ENCODE data around the gene CCDC77. TPM values are rescaled to one million over a fixed set of nuclear protein-coding genes. Genes with fewer than 3 reads are reported as not detected.

CCDC77 gene
- total and polyA plus RNA-seq, 10 of the 15 experiments (the other 5 are each of a cell fraction or from before 2014, with no cell fraction given), result 8.8 to 22.5 (median 15.8) TPM

DNA sequence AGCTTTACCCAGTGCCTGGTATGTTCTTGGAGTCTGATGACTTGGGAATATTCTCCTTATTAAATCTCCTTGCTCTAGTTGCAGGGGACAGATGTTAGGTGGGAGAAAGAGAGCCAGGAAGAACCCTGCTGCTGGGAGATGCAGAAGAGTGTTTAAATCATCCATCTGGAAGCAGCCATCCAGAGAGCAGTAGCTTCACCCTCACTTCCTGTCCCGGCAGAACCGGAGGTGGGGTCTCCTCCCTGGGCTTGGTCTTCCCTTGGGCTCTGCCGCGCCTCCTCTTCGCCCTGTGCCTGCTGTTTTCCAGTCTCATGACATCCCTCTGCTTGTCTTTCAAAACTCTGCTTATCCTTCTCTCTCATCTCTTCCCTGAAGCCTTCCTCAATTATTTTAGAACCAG lies 73.8 kb downstream of the CCDC77 start:
- Histone ChIP-seq H3K9me3 (replicated peaks; ENCODE audit: control insufficient read depth, insufficient read depth, low read length) (no peaks in the 10 kb centered on the region), H3K4me2 (ENCODE audit: control insufficient read depth, insufficient read depth) (no peak overlapping the region), H3K27me3 (replicated peaks in 1 of 2; ENCODE audit: control insufficient read depth in 2 of 2, insufficient read depth in 2 of 2, low read length in 1 of 2) (no peaks in the 10 kb centered on the region; a peak in 1 of 4 replicates), H3K36me3 (ENCODE audit: control insufficient read depth in 2 of 2, insufficient read depth in 2 of 2, low read length in 1 of 2) (no peaks in the 10 kb centered on the region), H4K20me1 (ENCODE audit: control insufficient read depth, insufficient read depth) (no peaks in the 10 kb centered on the region), H3K4me3 (no peak overlapping the region), H3K27ac (ENCODE audit: control insufficient read depth, insufficient read depth) (no peak overlapping the region), H3K4me1 (ENCODE audit: control insufficient read depth, insufficient read depth, low read length) (no peaks in the 10 kb centered on the region), H2AFZ (ENCODE audit: control insufficient read depth, low read depth, low read length) (no peak overlapping the region), H3K9ac (ENCODE audit: control insufficient read depth, insufficient read depth, low read length) (no peak overlapping the region), H3K79me2 (ENCODE audit: control insufficient read depth, insufficient read depth, low read length) (no peaks in the 10 kb centered on the region)
- in situ Hi-C loops (cut with MboI), result no loop called here
- ATAC-seq (no peak), DNase-seq (ENCODE audit: low read depth, low spot score) (no peak), FAIRE-seq (no peak)
- ChIA-PET RAD21 (ENCODE audit: unreplicated experiment) (interaction anchor here (0.7 kb wide), 1 partner anchor 1113 kb away, joined by 4 read pairs; no protein-coding TSS in a partner anchor), POLR2A (no interaction called here), SMC1A (ENCODE audit: uncharacterized antibody, unreplicated experiment) (no interaction called here), CTCF (no interaction called here)
- intact Hi-C loops (cut with micrococcal nuclease; ENCODE audit: unreplicated experiment), result no loop called here
- no TSS peak for BruUV-seq (replicated peaks)
- TF ChIP-seq, protein P1, sequence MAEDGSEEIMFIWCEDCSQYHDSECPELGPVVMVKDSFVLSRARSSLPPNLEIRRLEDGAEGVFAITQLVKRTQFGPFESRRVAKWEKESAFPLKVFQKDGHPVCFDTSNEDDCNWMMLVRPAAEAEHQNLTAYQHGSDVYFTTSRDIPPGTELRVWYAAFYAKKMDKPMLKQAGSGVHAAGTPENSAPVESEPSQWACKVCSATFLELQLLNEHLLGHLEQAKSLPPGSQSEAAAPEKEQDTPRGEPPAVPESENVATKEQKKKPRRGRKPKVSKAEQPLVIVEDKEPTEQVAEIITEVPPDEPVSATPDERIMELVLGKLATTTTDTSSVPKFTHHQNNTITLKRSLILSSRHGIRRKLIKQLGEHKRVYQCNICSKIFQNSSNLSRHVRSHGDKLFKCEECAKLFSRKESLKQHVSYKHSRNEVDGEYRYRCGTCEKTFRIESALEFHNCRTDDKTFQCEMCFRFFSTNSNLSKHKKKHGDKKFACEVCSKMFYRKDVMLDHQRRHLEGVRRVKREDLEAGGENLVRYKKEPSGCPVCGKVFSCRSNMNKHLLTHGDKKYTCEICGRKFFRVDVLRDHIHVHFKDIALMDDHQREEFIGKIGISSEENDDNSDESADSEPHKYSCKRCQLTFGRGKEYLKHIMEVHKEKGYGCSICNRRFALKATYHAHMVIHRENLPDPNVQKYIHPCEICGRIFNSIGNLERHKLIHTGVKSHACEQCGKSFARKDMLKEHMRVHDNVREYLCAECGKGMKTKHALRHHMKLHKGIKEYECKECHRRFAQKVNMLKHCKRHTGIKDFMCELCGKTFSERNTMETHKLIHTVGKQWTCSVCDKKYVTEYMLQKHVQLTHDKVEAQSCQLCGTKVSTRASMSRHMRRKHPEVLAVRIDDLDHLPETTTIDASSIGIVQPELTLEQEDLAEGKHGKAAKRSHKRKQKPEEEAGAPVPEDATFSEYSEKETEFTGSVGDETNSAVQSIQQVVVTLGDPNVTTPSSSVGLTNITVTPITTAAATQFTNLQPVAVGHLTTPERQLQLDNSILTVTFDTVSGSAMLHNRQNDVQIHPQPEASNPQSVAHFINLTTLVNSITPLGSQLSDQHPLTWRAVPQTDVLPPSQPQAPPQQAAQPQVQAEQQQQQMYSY (CRISPR knock-in tag; IDR thresholded peaks at IDR 0.05), result no peak
- no peak for TF ChIP-seq SRF (IDR thresholded peaks at IDR 0.05; ENCODE audit: low read depth in 2 of 2, low read length in 2 of 2)
- TF ChIP-seq, protein P2, sequence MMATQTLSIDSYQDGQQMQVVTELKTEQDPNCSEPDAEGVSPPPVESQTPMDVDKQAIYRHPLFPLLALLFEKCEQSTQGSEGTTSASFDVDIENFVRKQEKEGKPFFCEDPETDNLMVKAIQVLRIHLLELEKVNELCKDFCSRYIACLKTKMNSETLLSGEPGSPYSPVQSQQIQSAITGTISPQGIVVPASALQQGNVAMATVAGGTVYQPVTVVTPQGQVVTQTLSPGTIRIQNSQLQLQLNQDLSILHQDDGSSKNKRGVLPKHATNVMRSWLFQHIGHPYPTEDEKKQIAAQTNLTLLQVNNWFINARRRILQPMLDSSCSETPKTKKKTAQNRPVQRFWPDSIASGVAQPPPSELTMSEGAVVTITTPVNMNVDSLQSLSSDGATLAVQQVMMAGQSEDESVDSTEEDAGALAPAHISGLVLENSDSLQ (IDR thresholded peaks at IDR 0.05), result no peak
- TF ChIP-seq, protein P3, sequence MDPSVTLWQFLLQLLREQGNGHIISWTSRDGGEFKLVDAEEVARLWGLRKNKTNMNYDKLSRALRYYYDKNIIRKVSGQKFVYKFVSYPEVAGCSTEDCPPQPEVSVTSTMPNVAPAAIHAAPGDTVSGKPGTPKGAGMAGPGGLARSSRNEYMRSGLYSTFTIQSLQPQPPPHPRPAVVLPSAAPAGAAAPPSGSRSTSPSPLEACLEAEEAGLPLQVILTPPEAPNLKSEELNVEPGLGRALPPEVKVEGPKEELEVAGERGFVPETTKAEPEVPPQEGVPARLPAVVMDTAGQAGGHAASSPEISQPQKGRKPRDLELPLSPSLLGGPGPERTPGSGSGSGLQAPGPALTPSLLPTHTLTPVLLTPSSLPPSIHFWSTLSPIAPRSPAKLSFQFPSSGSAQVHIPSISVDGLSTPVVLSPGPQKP (IDR thresholded peaks at IDR 0.05; ENCODE audit: low read depth, low read length), result no peak
- TF ChIP-seq FOXK2 (IDR thresholded peaks at IDR 0.05), result no peak
- TF ChIP-seq SMAD1 (IDR thresholded peaks at IDR 0.05; ENCODE audit: low read depth, partially characterized antibody), result no peak
- TF ChIP-seq MEF2B (IDR thresholded peaks at IDR 0.05; ENCODE audit: partially characterized antibody, poor library complexity, severe bottlenecking), result no peak
- TF ChIP-seq, protein P4, sequence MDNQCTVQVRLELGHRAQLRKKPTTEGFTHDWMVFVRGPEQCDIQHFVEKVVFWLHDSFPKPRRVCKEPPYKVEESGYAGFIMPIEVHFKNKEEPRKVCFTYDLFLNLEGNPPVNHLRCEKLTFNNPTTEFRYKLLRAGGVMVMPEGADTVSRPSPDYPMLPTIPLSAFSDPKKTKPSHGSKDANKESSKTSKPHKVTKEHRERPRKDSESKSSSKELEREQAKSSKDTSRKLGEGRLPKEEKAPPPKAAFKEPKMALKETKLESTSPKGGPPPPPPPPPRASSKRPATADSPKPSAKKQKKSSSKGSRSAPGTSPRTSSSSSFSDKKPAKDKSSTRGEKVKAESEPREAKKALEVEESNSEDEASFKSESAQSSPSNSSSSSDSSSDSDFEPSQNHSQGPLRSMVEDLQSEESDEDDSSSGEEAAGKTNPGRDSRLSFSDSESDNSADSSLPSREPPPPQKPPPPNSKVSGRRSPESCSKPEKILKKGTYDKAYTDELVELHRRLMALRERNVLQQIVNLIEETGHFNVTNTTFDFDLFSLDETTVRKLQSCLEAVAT (IDR thresholded peaks at IDR 0.05), result no peak
- TF ChIP-seq ZSCAN29 (IDR thresholded peaks at IDR 0.05), result no peak
- no peak for TF ChIP-seq CBFB (IDR thresholded peaks at IDR 0.05; ENCODE audit: low read depth)
- no peak for TF ChIP-seq NR2C2 (IDR thresholded peaks at IDR 0.05; ENCODE audit: borderline replicate concordance, control insufficient read depth, insufficient read length, low read depth)
- no peak for TF ChIP-seq PML (IDR thresholded peaks at IDR 0.05; ENCODE audit: low read length)
- TF ChIP-seq TCF3 (IDR thresholded peaks at IDR 0.05; ENCODE audit: borderline replicate concordance, insufficient read depth, low read depth, low read length), result no peak
- TF ChIP-seq EGR1 (IDR thresholded peaks at IDR 0.05; ENCODE audit: borderline replicate concordance in 1 of 2, low read depth in 2 of 2, low read length in 2 of 2), result no peak
- no peak for TF ChIP-seq ZNF217 (IDR thresholded peaks at IDR 0.05)
- TF ChIP-seq, protein P5, sequence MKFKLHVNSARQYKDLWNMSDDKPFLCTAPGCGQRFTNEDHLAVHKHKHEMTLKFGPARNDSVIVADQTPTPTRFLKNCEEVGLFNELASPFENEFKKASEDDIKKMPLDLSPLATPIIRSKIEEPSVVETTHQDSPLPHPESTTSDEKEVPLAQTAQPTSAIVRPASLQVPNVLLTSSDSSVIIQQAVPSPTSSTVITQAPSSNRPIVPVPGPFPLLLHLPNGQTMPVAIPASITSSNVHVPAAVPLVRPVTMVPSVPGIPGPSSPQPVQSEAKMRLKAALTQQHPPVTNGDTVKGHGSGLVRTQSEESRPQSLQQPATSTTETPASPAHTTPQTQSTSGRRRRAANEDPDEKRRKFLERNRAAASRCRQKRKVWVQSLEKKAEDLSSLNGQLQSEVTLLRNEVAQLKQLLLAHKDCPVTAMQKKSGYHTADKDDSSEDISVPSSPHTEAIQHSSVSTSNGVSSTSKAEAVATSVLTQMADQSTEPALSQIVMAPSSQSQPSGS (IDR thresholded peaks at IDR 0.05; ENCODE audit: low read length), result no peak
- no peak for TF ChIP-seq BMI1 (IDR thresholded peaks at IDR 0.05; ENCODE audit: borderline replicate concordance)
- 5% methylated on average over 5 of the region's 5 CpGs for WGBS (ENCODE audit: insufficient coverage, insufficient replicate concordance, low lambda C conversion rate, missing lambda C conversion rate)

Measured in GM12878 (cell line).